Tibial nerve (tissue), 4 donors: ENCODE measurements around the gene SMO. TPM values are rescaled to one million over a fixed set of nuclear protein-coding genes. Genes with fewer than 3 reads are reported as not detected.

Source experiments
- DNase-seq, 2 donors: peaks; one replicate each; pipeline ENCODE4 v3.0.0-alpha.2; 2019; ENCODE audit warnings: low spot score in 2 of 2
- H3K27ac ChIP-seq, 4 donors: fragments of 200-600 bp; sonication (generic) in 3 of 4; one replicate each; pipeline ENCODE4 v1.5.1; 2017 to 2019; ENCODE audit warnings: mild to moderate bottlenecking in 1 of 4
- H3K27me3 ChIP-seq, 2 donors: fragments of 200-600 bp; sonication (generic) in 1 of 2; one replicate each; pipeline versions ENCODE4 v1.5.1 to v1.6.0; 2017 to 2019
- H3K36me3 ChIP-seq, 3 donors: fragments of 200-600 bp; sonication (generic); one replicate each; pipeline ENCODE4 v1.5.1; 2018 to 2019
- H3K4me1 ChIP-seq, 4 donors: fragments of 200-600 bp; sonication (generic) in 3 of 4; one replicate each; pipeline ENCODE4 v1.5.1; 2017 to 2019
- H3K4me3 ChIP-seq, 4 donors: fragments of 200-600 bp; sonication (generic) in 3 of 4; one replicate each; pipeline ENCODE4 v1.5.1; 2017 to 2019; ENCODE audit warnings: mild to moderate bottlenecking in 1 of 4, moderate library complexity in 1 of 4
- H3K9me3 ChIP-seq, 4 donors: fragments of 200-600 bp; sonication (generic) in 3 of 4; one replicate each; pipeline ENCODE4 v1.5.1; 2017 to 2019
- CTCF ChIP-seq, 5 experiments: fragments of 200-600 bp in 3 of 5; fragments of 450-650 bp in 2 of 5; sonication (generic) in 3 of 5; IDR thresholded peaks; one replicate each; pipeline ENCODE4 v1.5.1; 2016 to 2019; ENCODE audit warnings: antibody characterized with exemption in 5 of 5, mild to moderate bottlenecking in 3 of 5, moderate library complexity in 2 of 5
- EP300 ChIP-seq, 2 donors: sonication (generic); formaldehyde crosslinking; IDR thresholded peaks; one replicate each; pipeline ENCODE4 v1.6.1; 2017; ENCODE audit warnings: antibody characterized with exemption in 2 of 2, mild to moderate bottlenecking in 1 of 2
- POLR2A ChIP-seq, 2 donors: fragments of 450-650 bp; IDR thresholded peaks; one replicate each; pipeline ENCODE4 v1.6.1; 2017; ENCODE audit warnings: antibody characterized with exemption in 2 of 2, mild to moderate bottlenecking in 2 of 2, moderate library complexity in 2 of 2
- WGBS, 2 donors: methylation state at CpG; one replicate each; pipeline ENCODE4 v1.1.5; 2018; 5-methylcytosine and 5-hydroxymethylcytosine counted together
- total RNA-seq, 4 donors: library from RNA; depleted of rRNA; stranded (reverse); fragments of >200 nt; gene quantifications; one replicate each; pipeline ENCODE4 v1.1.0, GENCODE V29; 2016

Gene SMO
- total RNA-seq, 4 donors from 2014 or later, result 26.4 to 65.7 (median 51.5) TPM

- no peaks in the 10 kb centered on the region for H3K36me3 ChIP-seq
- H3K27ac ChIP-seq, result no peak overlapping the region
- 98% methylated on average over 3 of the region's 3 CpGs for WGBS, 2 donors
- DNase-seq, result no peak
- H3K4me3 ChIP-seq, result no peak overlapping the region
- no peaks in the 10 kb centered on the region for H3K4me1 ChIP-seq
- no peaks in the 10 kb centered on the region for H3K9me3 ChIP-seq
- TF ChIP-seq EP300 (IDR thresholded peaks at IDR 0.05), result no peak
- no peak for TF ChIP-seq POLR2A (IDR thresholded peaks at IDR 0.05)
- TF ChIP-seq CTCF (IDR thresholded peaks at IDR 0.05), result no peak
- H3K27me3 ChIP-seq, result no peaks in the 10 kb centered on the region
Observed at GRCh38 chr7:129160161-129160905, 28.1 kb upstream of the SMO start.

- WGBS, 2 donors, result 84 to 89% methylated on average over 5 of the region's 5 CpGs
Observed at GRCh38 chr7:129161524-129162225, 26.8 kb upstream of the SMO start.

GRCh38 chr7:129162732-129163131, 25.7 kb upstream of the SMO start:
- TF ChIP-seq CTCF (IDR thresholded peaks at IDR 0.05) (no peak), EP300 (IDR thresholded peaks at IDR 0.05) (no peak), POLR2A (IDR thresholded peaks at IDR 0.05) (no peak)
- no peaks in the 10 kb centered on the region for H3K4me1 ChIP-seq
- no peaks in the 10 kb centered on the region for H3K9me3 ChIP-seq
- no peak for DNase-seq
- no peaks in the 10 kb centered on the region for H3K27me3 ChIP-seq
- H3K36me3 ChIP-seq, result no peaks in the 10 kb centered on the region
- no peak overlapping the region for H3K27ac ChIP-seq
- WGBS, 2 donors, result 79 to 82% methylated on average over 5 of the region's 5 CpGs
- no peak overlapping the region for H3K4me3 ChIP-seq

More at GRCh38 chr7:129161524-129162225, 26.8 kb upstream of the SMO start:
- H3K27me3 ChIP-seq, result no peaks in the 10 kb centered on the region
- H3K27ac ChIP-seq, result no peak overlapping the region
- H3K9me3 ChIP-seq, result no peaks in the 10 kb centered on the region
- DNase-seq, result no peak
- H3K36me3 ChIP-seq, result no peaks in the 10 kb centered on the region
- no peak overlapping the region for H3K4me3 ChIP-seq
- H3K4me1 ChIP-seq, result no peaks in the 10 kb centered on the region
- no peak for TF ChIP-seq CTCF (IDR thresholded peaks at IDR 0.05)
- no peak for TF ChIP-seq POLR2A (IDR thresholded peaks at IDR 0.05)
- TF ChIP-seq EP300 (IDR thresholded peaks at IDR 0.05), result no peak

GRCh38 chr7:129163875-129164544, 24.4 kb upstream of the SMO start:
- Histone ChIP-seq H3K4me1 (peaks cover 0 to 9% (median 0%) of the 10 kb centered on the region in 4 donors), H3K27ac (no peak overlapping the region), H3K9me3 (no peaks in the 10 kb centered on the region), H3K4me3 (no peak overlapping the region), H3K36me3 (no peaks in the 10 kb centered on the region), H3K27me3 (no peaks in the 10 kb centered on the region)
- DNase-seq, result peak in 1 of 2 donors; percentile 64
- 49 to 53% methylated on average over 11 of the region's 11 CpGs for WGBS, 2 donors
- peak; percentile 76 to 84 (median 77) for TF ChIP-seq CTCF (IDR thresholded peaks at IDR 0.05)
- TF ChIP-seq POLR2A (IDR thresholded peaks at IDR 0.05), result no peak
- no peak for TF ChIP-seq EP300 (IDR thresholded peaks at IDR 0.05)
